Omental fat pad (tissue), 4 donors: ENCODE measurements around the gene CLDN3. TPM values are rescaled to one million over a fixed set of nuclear protein-coding genes. Genes with fewer than 3 reads are reported as not detected.

Experiments
- ATAC-seq: fragments of 150-250 bp; one replicate; pipeline ENCODE4 v1.9.1; 2016; ENCODE audit warnings: mild to moderate bottlenecking, moderate library complexity; ENCODE audit not compliant: low FRiP score
- DNase-seq: peaks from one replicate; pipeline ENCODE4 v3.0.0-alpha.2; 2019; ENCODE audit warnings: low spot score
- CTCF ChIP-seq, 3 donors: fragments of 450-650 bp; IDR thresholded peaks; one replicate each; pipeline ENCODE4 v1.5.1; 2016 to 2017; ENCODE audit warnings: antibody characterized with exemption in 3 of 3, mild to moderate bottlenecking in 3 of 3, moderate library complexity in 2 of 3
- total RNA-seq, 4 donors: library from RNA; depleted of rRNA; stranded (reverse); fragments of >200 nt; gene quantifications; one replicate each; pipeline ENCODE4 v1.1.0, GENCODE V29; 2016

CLDN3 gene
- total RNA-seq, 4 donors from 2014 or later: 0.28 TPM; not detected in 3

DNA sequence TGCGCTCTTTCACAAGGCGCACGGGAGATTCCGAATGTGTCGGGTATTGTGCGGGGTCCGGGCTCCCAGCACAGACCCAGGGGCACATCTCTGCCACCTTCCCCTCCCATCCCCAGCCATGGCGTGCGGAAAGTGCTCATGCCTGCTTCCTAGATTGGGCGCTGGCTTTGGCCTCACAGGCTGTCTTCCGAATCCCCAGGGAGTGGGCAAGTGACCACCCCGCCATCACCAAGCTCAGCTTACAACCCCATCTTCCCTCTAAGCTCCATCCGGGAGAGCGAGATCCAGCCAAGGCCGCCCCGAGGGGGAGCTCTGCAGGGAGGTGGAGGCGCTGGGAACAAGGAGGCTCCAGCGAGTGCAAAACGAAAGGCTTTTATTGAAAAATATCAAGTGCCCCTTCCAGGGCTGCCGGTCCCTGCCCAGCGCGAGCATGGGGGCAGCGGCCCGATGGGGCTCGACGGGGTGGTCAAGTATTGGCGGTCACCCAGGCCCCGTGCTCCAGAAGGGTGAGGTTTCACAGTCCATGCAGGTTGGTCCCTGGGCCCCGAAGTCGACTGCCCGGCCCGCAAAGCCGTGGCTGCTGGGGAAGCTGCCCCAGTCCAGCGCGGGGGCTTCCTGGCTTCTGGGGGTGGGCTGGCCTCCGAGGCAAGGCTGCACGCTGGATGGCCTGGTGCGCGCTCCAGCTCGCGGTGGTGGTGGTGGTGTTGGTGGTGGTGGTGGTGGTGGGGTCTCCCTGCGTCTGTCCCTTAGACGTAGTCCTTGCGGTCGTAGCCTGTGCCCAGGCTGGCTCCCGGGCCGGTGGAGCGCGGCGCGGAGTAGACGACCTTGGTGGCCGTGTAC lies 1.2 kb downstream of the CLDN3 start:
- DNase-seq (no peak), ATAC-seq (peak; percentile 20)
- no peak for TF ChIP-seq CTCF (IDR thresholded peaks at IDR 0.05)

DNA sequence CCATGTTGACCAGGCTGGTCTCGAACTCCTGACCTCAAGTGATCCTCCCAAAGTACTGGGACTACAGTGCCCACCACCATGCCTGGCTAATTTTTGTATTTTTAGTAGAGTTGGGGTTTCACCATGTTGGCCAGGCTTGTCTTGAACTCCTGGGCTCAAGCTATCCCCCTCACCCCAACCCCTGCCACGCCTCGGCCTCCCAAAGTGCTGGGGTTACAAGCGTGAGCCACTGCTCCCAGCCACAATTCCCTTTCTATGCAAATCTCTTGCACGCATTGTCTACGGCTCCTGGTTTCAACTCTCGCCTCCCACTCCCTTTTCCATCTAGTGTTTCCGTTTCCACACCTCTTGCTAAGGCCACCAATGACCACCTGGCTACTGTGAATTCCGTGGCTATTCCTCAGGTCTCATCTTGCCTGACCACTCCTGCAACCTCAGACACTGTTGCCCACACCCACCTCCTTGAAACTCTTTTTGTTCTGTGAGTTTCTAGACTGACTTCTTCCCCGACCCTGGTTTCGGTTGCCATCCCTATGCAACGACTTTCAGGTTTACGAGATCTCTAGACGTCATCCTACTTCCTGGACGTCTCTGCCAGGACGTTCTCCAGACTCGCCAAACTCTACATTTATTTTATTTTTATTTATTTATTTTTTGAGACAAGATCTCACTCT lies 3.4 kb downstream of the CLDN3 start:
- ATAC-seq (no peak), DNase-seq (no peak)
- TF ChIP-seq CTCF (IDR thresholded peaks at IDR 0.05): no peak

DNA sequence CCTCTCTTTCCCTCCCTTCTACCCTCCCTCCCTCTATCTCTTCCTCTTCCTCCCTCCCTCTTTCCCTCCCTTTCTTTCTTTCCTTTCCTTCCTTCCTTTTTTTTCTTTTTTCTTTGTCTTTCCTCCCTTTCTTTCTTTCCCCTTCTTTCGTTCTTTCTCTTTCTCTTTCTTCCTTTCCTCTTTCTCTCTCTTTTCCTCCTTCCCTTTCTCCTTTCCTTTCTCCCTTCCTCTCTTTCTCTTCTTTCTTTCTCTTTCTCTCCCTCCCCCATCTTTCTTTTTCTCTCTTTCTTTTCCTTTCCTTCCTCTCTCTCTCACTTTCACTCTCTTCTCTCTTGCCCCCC lies 7.4 kb downstream of the CLDN3 start:
- ATAC-seq (no peak), DNase-seq (no peak)
- TF ChIP-seq CTCF (IDR thresholded peaks at IDR 0.05): no peak

DNA sequence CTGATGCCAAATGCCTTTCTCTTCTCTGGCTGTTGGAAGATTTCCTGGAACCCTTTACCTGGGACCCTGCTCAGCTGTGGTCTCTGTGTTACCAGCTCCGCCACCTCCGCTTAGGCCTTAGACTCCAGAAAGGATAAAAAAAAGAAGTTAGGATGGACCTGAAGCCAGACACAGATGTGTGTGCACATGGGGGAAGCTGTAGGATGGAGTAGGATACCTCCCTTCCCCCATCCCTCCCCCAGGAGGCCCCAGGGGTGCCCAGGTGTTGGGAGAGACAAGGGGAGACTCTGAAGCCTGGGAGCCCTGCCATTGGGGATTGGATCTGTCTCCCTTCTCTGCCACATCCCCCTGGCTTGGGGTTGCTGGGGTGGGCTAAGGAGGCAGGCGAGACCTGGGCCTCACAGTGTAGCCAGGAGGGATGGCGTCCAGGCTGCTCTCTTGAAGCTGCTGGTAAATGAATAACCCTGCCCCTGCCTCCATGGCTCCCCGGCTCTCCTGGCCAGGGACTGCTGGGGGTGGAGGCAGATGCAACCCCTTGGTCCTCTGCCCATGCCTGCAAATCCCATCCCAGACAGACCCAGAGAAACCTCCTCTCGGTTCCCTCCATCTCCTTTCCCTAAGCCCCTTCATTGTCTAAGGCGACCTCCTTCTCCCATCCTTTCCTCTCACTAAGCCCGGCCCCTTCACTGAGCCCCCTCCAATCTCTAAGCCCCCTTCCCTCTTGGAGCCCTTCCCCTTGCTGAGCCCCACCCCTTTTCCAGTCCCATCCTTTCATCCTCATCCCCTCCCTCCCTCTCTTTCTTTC lies 8.0 kb downstream of the CLDN3 start:
- DNase-seq (no peak), ATAC-seq (no peak)
- no peak for TF ChIP-seq CTCF (IDR thresholded peaks at IDR 0.05)

- no peak for ATAC-seq
- TF ChIP-seq CTCF (IDR thresholded peaks at IDR 0.05): no peak
- DNase-seq: no peak
Observed at GRCh38 chr7:73758581-73759138, 11.4 kb downstream of the CLDN3 start.

GRCh38 chr7:73749931-73750776 lies 19.9 kb downstream of the CLDN3 start:
- ATAC-seq: no peak
- DNase-seq: no peak
- TF ChIP-seq CTCF (IDR thresholded peaks at IDR 0.05): no peak
